H1 (cell line): ENCODE results near the gene PDE6B. TPM values are rescaled to one million over a fixed set of nuclear protein-coding genes. Genes with fewer than 3 reads are reported as not detected.

ENCODE experiments used
- CTCF ChIA-PET: fragments of 300-600 bp; sonication (Branson Sonifier 250); formaldehyde crosslinking; loops from one replicate; lab custom pipeline; 2021; ENCODE audit not compliant: partially characterized antibody; lab: Charles Lee
- POLR2A ChIA-PET: fragments of 300-600 bp; sonication (Branson Sonifier 250); formaldehyde crosslinking; loops from one replicate; lab custom pipeline; 2021; ENCODE audit warnings: inconsistent platforms; ENCODE audit not compliant: partially characterized antibody; lab: Charles Lee
- DNase-seq, 2 experiments: peaks; one replicate each; pipeline versions ENCODE4 v3.0.0 to v3.0.0-alpha.2; 2010 to 2022; ENCODE audit warnings: low spot score in 2 of 2, low read depth in 1 of 2, mixed read lengths in 1 of 2
- FAIRE-seq: peaks from 2 replicates; lab custom pipeline; 2011; peaks lifted over from hg19 to GRCh38; lab: Jason Lieb, UNC
- H2AFZ ChIP-seq: 2 replicates; pipeline ENCODE4 v1.8.1; 2012; ENCODE audit warnings: low read length, inconsistent platforms
- H2AK5ac ChIP-seq: 2 replicates; pipeline ENCODE4 v1.6.1; 2013; ENCODE audit warnings: low read depth, low read length
- H2BK120ac ChIP-seq: replicated peaks from 2 replicates; pipeline ENCODE3; 2013; ENCODE audit warnings: low read depth, low read length, inconsistent platforms
- H2BK12ac ChIP-seq: 2 replicates; pipeline ENCODE4 v1.6.1; 2013; ENCODE audit warnings: low read depth, low read length
- H2BK15ac ChIP-seq: 2 replicates; pipeline ENCODE4 v1.6.1; 2013; ENCODE audit warnings: low read length
- H2BK20ac ChIP-seq: 2 replicates; pipeline ENCODE4 v1.6.1; 2013; ENCODE audit warnings: low read length
- H2BK5ac ChIP-seq: 2 replicates; pipeline ENCODE4 v1.6.1; 2013; ENCODE audit warnings: low read depth, low read length
- H3K14ac ChIP-seq: 2 replicates; pipeline ENCODE4 v1.6.1; 2013; ENCODE audit warnings: inconsistent platforms; ENCODE audit not compliant: insufficient read length
- H3K18ac ChIP-seq: 2 replicates; pipeline ENCODE4 v1.6.1; 2013; ENCODE audit warnings: low read length; ENCODE audit errors: extremely low read depth
- H3K23ac ChIP-seq: 2 replicates; pipeline ENCODE4 v1.6.1; 2013; ENCODE audit warnings: inconsistent platforms; ENCODE audit not compliant: insufficient read length
- H3K23me2 ChIP-seq: 2 replicates; pipeline ENCODE4 v1.6.1; 2013; ENCODE audit warnings: low read depth, low read length
- H3K27ac ChIP-seq: 2 replicates; pipeline ENCODE4 v1.6.1; 2011; ENCODE audit warnings: low read depth, low read length, inconsistent platforms
- H3K27me3 ChIP-seq, 4 experiments: replicated peaks in 1 of 4; 1 replicate in 1 of 4; 2 replicates in 3 of 4; pipeline versions ENCODE4 v1.6.1 to v1.8.1; 2011 to 2013; ENCODE audit warnings: low read length in 3 of 4, mild to moderate bottlenecking in 3 of 4, inconsistent platforms in 2 of 4, mixed read lengths in 2 of 4, moderate library complexity in 1 of 4; ENCODE audit not compliant: control insufficient read depth in 3 of 4, insufficient read depth in 3 of 4; ENCODE audit errors: extremely low read depth in 1 of 4
- H3K36me3 ChIP-seq, 4 experiments: 2 replicates each; pipeline versions ENCODE4 v1.6.1 to v1.8.1; 2011 to 2013; ENCODE audit warnings: mild to moderate bottlenecking in 4 of 4, low read length in 3 of 4, moderate library complexity in 2 of 4, control low read depth in 1 of 4, inconsistent platforms in 1 of 4; ENCODE audit not compliant: insufficient read depth in 4 of 4, control insufficient read depth in 2 of 4
- H3K4ac ChIP-seq: replicated peaks from 2 replicates; pipeline ENCODE3; 2013; ENCODE audit warnings: low read length, low read depth, mixed read lengths, inconsistent platforms; ENCODE audit not compliant: insufficient read length
- H3K4me1 ChIP-seq, 4 experiments: replicated peaks in 1 of 4; 1 replicate in 1 of 4; 2 replicates in 3 of 4; pipeline versions ENCODE4 v1.6.1 to v1.8.1; 2011 to 2013; ENCODE audit warnings: low read length in 3 of 4, inconsistent platforms in 2 of 4, mixed read lengths in 1 of 4; ENCODE audit not compliant: insufficient read depth in 4 of 4, control insufficient read depth in 3 of 4
- H3K4me2 ChIP-seq, 2 experiments: 2 replicates each; pipeline versions ENCODE4 v1.6.1 to v1.8.1; 2011 to 2013; ENCODE audit warnings: low read depth in 2 of 2, low read length in 2 of 2, control low read depth in 1 of 2, inconsistent platforms in 1 of 2, mild to moderate bottlenecking in 1 of 2; ENCODE audit not compliant: insufficient read depth in 1 of 2
- H3K4me3 ChIP-seq, 4 experiments: fragments of 200-600, 300-600 bp in 1 of 4; sonication (generic), shearing (Covaris generic), sonication (Bioruptor Twin) in 1 of 4; 2 replicates each; pipeline versions ENCODE4 v1.5.1 to v1.8.1; 2011 to 2016; ENCODE audit warnings: low read length in 4 of 4, low read depth in 3 of 4, control low read depth in 2 of 4, inconsistent platforms in 2 of 4, mild to moderate bottlenecking in 2 of 4, mixed read lengths in 1 of 4, moderate library complexity in 1 of 4; ENCODE audit not compliant: insufficient read depth in 2 of 4; ENCODE audit errors: extremely low read depth in 1 of 4
- H3K56ac ChIP-seq: replicated peaks from 2 replicates; pipeline ENCODE3; 2013; ENCODE audit warnings: low read depth, mild to moderate bottlenecking, mixed read lengths, low read length, inconsistent platforms; ENCODE audit not compliant: insufficient read length
- H3K79me1 ChIP-seq: 2 replicates; pipeline ENCODE4 v1.6.1; 2013; ENCODE audit warnings: low read depth, low read length, control low read depth
- H3K79me2 ChIP-seq, 2 experiments: 2 replicates each; pipeline versions ENCODE4 v1.6.1 to v1.8.1; 2012 to 2013; ENCODE audit warnings: low read length in 2 of 2, mild to moderate bottlenecking in 2 of 2, inconsistent platforms in 1 of 2; ENCODE audit not compliant: insufficient read depth in 2 of 2, control insufficient read depth in 1 of 2
- H3K9ac ChIP-seq, 4 experiments: replicated peaks in 1 of 4; 1 replicate in 1 of 4; 2 replicates in 3 of 4; pipeline versions ENCODE4 v1.6.1 to v1.8.1; 2011 to 2013; ENCODE audit warnings: low read depth in 3 of 4, low read length in 3 of 4, control low read depth in 2 of 4, mild to moderate bottlenecking in 2 of 4, moderate library complexity in 2 of 4, inconsistent platforms in 1 of 4; ENCODE audit errors: extremely low read depth in 1 of 4
- H3K9me3 ChIP-seq, 2 experiments: 2 replicates each; pipeline versions ENCODE4 v1.6.1 to v1.8.1; 2012 to 2013; ENCODE audit warnings: mild to moderate bottlenecking in 2 of 2, moderate library complexity in 2 of 2, control low read depth in 1 of 2, inconsistent platforms in 1 of 2, low read depth in 1 of 2, low read length in 1 of 2, mixed read lengths in 1 of 2; ENCODE audit not compliant: insufficient read depth in 2 of 2
- H4K20me1 ChIP-seq, 2 experiments: replicated peaks in 1 of 2; 2 replicates each; pipeline versions ENCODE3 to v1.8.1; 2011 to 2013; ENCODE audit warnings: inconsistent platforms in 2 of 2, low read length in 2 of 2, mild to moderate bottlenecking in 1 of 2; ENCODE audit not compliant: insufficient read depth in 2 of 2, control insufficient read depth in 1 of 2
- H4K5ac ChIP-seq: 2 replicates; pipeline ENCODE4 v1.6.1; 2013; ENCODE audit warnings: low read length, low read depth, mixed read lengths, inconsistent platforms; ENCODE audit not compliant: insufficient read length
- H4K8ac ChIP-seq: 2 replicates; pipeline ENCODE4 v1.8.0; 2013; ENCODE audit warnings: mild to moderate bottlenecking, moderate library complexity, low read length, inconsistent platforms; ENCODE audit not compliant: insufficient read depth; ENCODE audit errors: extremely low read depth
- H4K91ac ChIP-seq: replicated peaks from 2 replicates; pipeline ENCODE3; 2013; ENCODE audit warnings: low read length, mixed read lengths, inconsistent platforms; ENCODE audit not compliant: insufficient read length
- ATF2 ChIP-seq: IDR thresholded peaks from 2 replicates; pipeline ENCODE4 v1.6.1; 2012; ENCODE audit warnings: low read length, inconsistent platforms
- CTBP2 ChIP-seq: IDR thresholded peaks from 2 replicates; pipeline ENCODE4 v1.7.0; 2011; ENCODE audit warnings: borderline replicate concordance, mild to moderate bottlenecking, moderate library complexity, mixed read lengths, low read length; ENCODE audit not compliant: insufficient read depth, insufficient read length
- EP300 ChIP-seq, 2 experiments: IDR thresholded peaks; 1 replicate in 1 of 2; 2 replicates in 1 of 2; pipeline ENCODE4 v1.6.1; 2011 to 2012; ENCODE audit warnings: low read depth in 2 of 2, low read length in 2 of 2, mild to moderate bottlenecking in 2 of 2, borderline replicate concordance in 1 of 2, inconsistent platforms in 1 of 2, moderate library complexity in 1 of 2
- FOSL1 ChIP-seq: IDR thresholded peaks from 2 replicates; pipeline ENCODE4 v1.6.1; 2011; ENCODE audit warnings: mild to moderate bottlenecking, low read depth, low read length, moderate library complexity; ENCODE audit not compliant: insufficient read depth
- NRF1 ChIP-seq: IDR thresholded peaks from 2 replicates; pipeline ENCODE4 v1.6.1; 2011; ENCODE audit warnings: mild to moderate bottlenecking, low read depth, low read length, improper control_type of control experiment
- POLR2AphosphoS5 ChIP-seq: IDR thresholded peaks from 2 replicates; pipeline ENCODE4 v1.6.1; 2011; ENCODE audit warnings: low read depth, low read length
- RAD21 ChIP-seq, 2 experiments: IDR thresholded peaks in 1 of 2; conservative IDR thresholded peaks in 1 of 2; 2 replicates each; pipeline ENCODE4 v1.6.1; 2011; ENCODE audit warnings: low read depth in 2 of 2, low read length in 2 of 2, improper control_type of control experiment in 1 of 2, inconsistent platforms in 1 of 2, mild to moderate bottlenecking in 1 of 2, moderate library complexity in 1 of 2
- RFX5 ChIP-seq: IDR thresholded peaks from 2 replicates; pipeline ENCODE4 v1.6.1; 2011; ENCODE audit warnings: low read depth, low read length, improper control_type of control experiment, borderline replicate concordance
- SAP30 ChIP-seq: fragments of 300-600 bp; sonication (generic); IDR thresholded peaks from 2 replicates; pipeline ENCODE4 v1.7.1; 2012; ENCODE audit warnings: low read length, moderate library complexity, mild to moderate bottlenecking, inconsistent platforms; ENCODE audit not compliant: insufficient read depth, insufficient replicate concordance
- SP4 ChIP-seq: IDR thresholded peaks from 2 replicates; pipeline ENCODE4 v1.6.1; 2012; ENCODE audit warnings: low read length, inconsistent platforms
- TEAD4 ChIP-seq: IDR thresholded peaks from 2 replicates; pipeline ENCODE4 v1.6.1; 2012; ENCODE audit warnings: low read depth, low read length, inconsistent platforms, mixed read lengths
- WGBS, 2 experiments: shearing (Covaris generic) in 1 of 2; methylation state at CpG; one replicate each; pipeline versions ENCODE4 v1.1.6 to v1.1.7; 2013 to 2015; ENCODE audit warnings: low lambda C conversion rate in 2 of 2, mixed read lengths in 2 of 2, inconsistent platforms in 1 of 2, low coverage in 1 of 2, missing lambda C conversion rate in 1 of 2; ENCODE audit not compliant: insufficient replicate concordance in 2 of 2, insufficient coverage in 1 of 2, insufficient read length in 1 of 2; ENCODE audit errors: extremely low coverage in 1 of 2, missing lambda C conversion rate in 1 of 2; 5-methylcytosine and 5-hydroxymethylcytosine counted together
- polyA plus RNA-seq, 7 experiments: library from polyadenylated mRNA; depleted of rRNA in 3 of 7; stranded (reverse) in 5 of 7; unstranded in 2 of 7; fragments of >200 nt in 5 of 7; fragments of 200-250 nt in 2 of 7; gene quantifications; 1 replicate in 5 of 7; 2 replicates in 1 of 7; 4 replicates in 1 of 7; pipeline versions ENCODE4 v1.2.1 to v1.2.3, GENCODE V29; 2011 to 2013; ENCODE audit warnings: missing spikeins in 2 of 7, mixed read lengths in 2 of 7
- total RNA-seq: library from RNA; stranded (reverse); fragmentation: NEBNext Ultra II Directional; extraction: Animal tissue kit (Norgen Biotek cat#: 25700); gene quantifications from 2 replicates; pipeline ENCODE4 v1.2.1, GENCODE V29; 2021

Gene PDE6B
- total and polyA plus RNA-seq, 2 of the 8 experiments (the other 6 are each of a cell fraction or from before 2014, with no cell fraction given): 4.1 to 8.4 TPM

DNA sequence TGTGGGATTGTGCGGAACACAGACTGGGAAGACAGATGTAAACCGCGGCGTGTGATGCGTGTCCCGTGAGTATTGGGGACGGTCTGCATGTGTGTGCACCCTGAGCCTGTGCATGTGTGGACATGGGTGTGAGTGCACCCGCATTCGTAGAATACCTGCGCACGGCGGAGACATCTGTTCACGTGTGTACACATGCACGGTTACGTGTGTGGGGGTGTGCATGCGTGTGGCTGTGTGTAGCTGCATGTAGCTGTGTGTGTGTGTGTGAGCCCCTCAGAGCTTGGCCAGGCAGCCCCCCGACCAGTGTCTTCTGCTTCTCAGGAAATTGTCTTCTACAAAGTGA is 29.1 kb downstream of the PDE6B start:
- Histone ChIP-seq H3K18ac (no peak overlapping the region), H3K4me1 (no peaks in the 10 kb centered on the region), H2AFZ (no peak overlapping the region), H4K91ac (no peak overlapping the region), H3K4me3 (no peak overlapping the region), H3K23me2 (no peaks in the 10 kb centered on the region; the same call in 1 of the 2 replicates), H3K23ac (no peak overlapping the region), H3K14ac (no peak overlapping the region), H2BK20ac (no peak overlapping the region), H2AK5ac (no peak overlapping the region), H4K20me1 (peaks cover 0 to 12% of the 10 kb centered on the region in 2 experiments), H2BK5ac (no peak overlapping the region), H3K27ac (no peak overlapping the region), H3K9ac (no peak overlapping the region), H3K36me3 (no peaks in the 10 kb centered on the region; a peak in 1 of 8 replicates), H3K56ac (no peak overlapping the region), H3K4ac (no peak overlapping the region), H3K79me2 (no peaks in the 10 kb centered on the region), H3K79me1 (no peaks in the 10 kb centered on the region), H2BK12ac (no peak overlapping the region), H2BK120ac (no peak overlapping the region), H4K8ac (no peak overlapping the region), H3K9me3 (no peaks in the 10 kb centered on the region), H2BK15ac (no peak overlapping the region), H3K27me3 (peaks cover 0 to 11% (median 0%) of the 10 kb centered on the region in 4 experiments; a peak in 2 of 7 replicates), H4K5ac (no peak overlapping the region), H3K4me2 (no peak overlapping the region)
- CTCF ChIA-PET: no interaction called here
- POLR2A ChIA-PET: interaction anchor here (0.6 to 3.1 kb wide), 4 partner anchors 9 to 55 kb away, joined by 3 to 11 read pairs (median 6); no protein-coding TSS in a partner anchor
- FAIRE-seq (no peak), DNase-seq (no peak)
- WGBS, 2 experiments: 94% methylated on average over 16 of the region's 17 CpGs; no CpG with 5 or more reads in 1 of the 2 experiments
- TF ChIP-seq ATF2 (no peak), NRF1 (no peak), TEAD4 (no peak), FOSL1 (no peak), SAP30 (no peak), RAD21 (IDR thresholded peaks at IDR 0.05 in 1 of 2, conservative IDR thresholded peaks at IDR 0.05 in 1 of 2; ENCODE audit: low read depth in 2 of 2, low read length in 2 of 2) (no peak), CTBP2 (no peak), SP4 (no peak), EP300 (IDR thresholded peaks at IDR 0.05; ENCODE audit: borderline replicate concordance in 1 of 2, low read depth in 2 of 2, low read length in 2 of 2) (no peak), RFX5 (no peak), POLR2AphosphoS5 (no peak)
